ENCODE data around the gene CSNK1D.

DNA sequence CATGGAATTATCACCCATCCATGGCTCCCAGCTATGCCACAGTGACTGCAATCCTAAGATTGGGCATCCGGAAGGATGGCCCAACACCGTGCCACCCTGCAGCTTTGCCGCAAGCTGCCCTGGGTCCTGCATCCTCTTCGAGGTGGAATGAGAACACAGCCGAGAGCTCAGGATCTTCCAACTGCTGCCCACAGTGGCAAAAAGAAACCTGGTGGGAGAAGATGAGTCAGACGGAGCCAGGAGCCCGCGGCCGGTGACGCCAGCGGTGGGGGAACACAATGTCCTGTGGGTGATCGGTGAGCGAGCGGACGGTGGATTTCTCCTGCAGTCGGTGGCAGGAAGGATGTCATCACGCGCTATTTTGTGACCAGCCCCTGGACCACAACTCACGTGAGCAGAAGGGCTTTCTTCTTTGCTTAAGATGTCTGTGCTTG lies 23.8 kb upstream of the CSNK1D start:
- peak; percentile 90 for TF ChIP-seq EP300 (IDR thresholded peaks at IDR 0.05)
- peak in 1 of 2 donors; percentile 57 for TF ChIP-seq POLR2A (IDR thresholded peaks at IDR 0.05)
- TF ChIP-seq, protein P1, sequence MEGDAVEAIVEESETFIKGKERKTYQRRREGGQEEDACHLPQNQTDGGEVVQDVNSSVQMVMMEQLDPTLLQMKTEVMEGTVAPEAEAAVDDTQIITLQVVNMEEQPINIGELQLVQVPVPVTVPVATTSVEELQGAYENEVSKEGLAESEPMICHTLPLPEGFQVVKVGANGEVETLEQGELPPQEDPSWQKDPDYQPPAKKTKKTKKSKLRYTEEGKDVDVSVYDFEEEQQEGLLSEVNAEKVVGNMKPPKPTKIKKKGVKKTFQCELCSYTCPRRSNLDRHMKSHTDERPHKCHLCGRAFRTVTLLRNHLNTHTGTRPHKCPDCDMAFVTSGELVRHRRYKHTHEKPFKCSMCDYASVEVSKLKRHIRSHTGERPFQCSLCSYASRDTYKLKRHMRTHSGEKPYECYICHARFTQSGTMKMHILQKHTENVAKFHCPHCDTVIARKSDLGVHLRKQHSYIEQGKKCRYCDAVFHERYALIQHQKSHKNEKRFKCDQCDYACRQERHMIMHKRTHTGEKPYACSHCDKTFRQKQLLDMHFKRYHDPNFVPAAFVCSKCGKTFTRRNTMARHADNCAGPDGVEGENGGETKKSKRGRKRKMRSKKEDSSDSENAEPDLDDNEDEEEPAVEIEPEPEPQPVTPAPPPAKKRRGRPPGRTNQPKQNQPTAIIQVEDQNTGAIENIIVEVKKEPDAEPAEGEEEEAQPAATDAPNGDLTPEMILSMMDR (IDR thresholded peaks at IDR 0.05), result no peak
- peak in 2 of 3 donors; percentile 72 to 98 for TF ChIP-seq POLR2AphosphoS5 (IDR thresholded peaks at IDR 0.05)

Data from suprapubic skin (tissue), 4 donors.